HG03378 (cell line): Measurements from ENCODE around the gene FLCN.
A peak's percentile ranks its signal among the peaks of the same experiment; 100 is the strongest.
"Not testable (repeated sequence)": the region's sequence is repeated elsewhere in the genome, so short reads cannot be mapped to it uniquely, and the experiment has no call there.

Experiments used
- ATAC-seq: cut with Tn5 transposase; IDR thresholded peaks from one replicate; pipeline ENCODE4 v1.9.1; 2021; ENCODE audit warnings: mild to moderate bottlenecking, moderate library complexity; ENCODE audit not compliant: unreplicated experiment

FLCN gene

GRCh38 chr17:17188586-17188985 is 48.4 kb downstream of the FLCN start:
- no peak for ATAC-seq

DNA sequence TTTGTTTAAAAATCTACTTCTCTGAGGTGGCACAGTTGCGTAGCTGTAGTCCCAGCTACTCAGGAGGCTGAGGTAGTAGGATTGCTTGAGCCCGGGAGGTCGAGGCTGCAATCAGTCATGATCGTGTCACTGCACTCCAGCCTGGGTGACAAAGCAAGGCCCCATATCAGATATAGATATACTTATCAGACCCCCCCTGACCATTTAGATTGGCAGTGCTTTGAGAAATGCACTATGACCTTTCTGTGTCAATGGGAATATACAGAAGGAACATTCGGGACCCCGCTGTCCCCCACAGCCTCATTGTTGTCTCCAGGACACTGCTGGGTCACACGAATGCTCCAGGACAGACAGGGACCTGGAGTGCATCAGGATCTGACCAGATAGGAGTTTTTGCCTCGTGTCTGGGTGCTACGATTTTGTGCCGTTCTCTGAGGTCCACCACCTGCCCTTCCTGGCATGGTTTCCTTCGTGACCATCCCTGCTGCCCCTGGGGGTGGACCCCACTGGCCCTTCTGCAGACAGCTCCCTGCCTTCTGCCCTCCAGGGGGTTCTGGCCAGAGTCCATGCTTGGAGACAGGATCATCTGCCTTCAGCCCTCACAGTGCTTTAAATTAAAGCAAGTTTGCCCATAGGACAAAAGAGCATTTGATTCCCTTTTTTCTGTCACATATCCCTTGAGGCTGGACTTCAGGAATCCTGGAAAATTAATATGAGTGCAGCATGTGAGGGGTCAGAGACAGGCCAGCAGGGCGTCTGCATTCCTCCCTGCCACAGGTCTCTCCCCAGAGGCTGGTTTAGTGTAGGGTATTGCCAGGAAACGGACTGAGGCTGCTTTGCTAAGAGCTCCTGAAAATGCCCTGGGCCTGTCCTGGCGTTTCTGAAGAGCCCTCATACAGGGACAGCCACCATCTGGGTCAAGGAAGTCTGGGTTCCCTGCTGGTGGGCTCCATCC is 50.1 kb downstream of the FLCN start:
- ATAC-seq = no peak

- ATAC-seq = no peak
These were observed 50.9 kb downstream of the FLCN start for GRCh38 chr17:17186051-17186450.

DNA sequence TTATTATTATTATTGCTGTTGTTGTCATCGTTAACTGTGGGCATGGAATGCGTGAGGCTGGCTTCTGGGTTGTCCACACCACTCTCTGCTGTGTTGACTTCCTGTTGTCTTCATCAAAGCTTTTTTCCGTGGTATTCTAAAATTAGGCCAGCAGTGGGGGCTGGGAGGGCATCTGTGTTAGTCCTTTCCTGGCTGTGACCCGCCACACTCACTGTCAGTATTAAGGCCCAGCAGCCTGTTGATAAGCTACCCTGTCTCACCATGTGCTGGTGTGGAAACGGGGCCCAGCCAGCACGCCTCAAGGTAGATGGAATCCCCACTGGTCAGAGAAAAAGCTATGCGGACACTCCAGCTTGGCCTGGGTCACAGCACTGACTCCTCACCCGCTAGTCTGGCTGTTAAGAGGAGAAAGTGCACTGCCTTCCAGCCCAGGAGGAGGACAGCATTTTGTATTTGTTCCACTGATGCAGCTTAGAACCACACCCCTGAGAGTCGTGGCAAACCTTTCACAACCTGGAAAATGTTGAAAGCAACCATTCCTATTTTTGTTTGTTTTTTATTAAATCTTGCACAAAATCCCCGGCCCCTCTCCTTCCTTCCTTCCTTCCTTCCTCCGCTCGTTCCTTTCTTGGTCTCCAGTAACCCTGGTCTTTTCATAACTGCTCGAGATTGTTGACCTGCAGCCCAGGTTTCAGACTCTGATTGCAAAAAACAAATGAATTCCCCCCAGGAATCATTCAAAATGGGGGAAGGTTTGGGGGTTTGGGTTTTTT is 51.8 kb downstream of the FLCN start:
- ATAC-seq = not testable (repeated sequence)

GRCh38 chr17:17183744-17184143 is 53.2 kb downstream of the FLCN start:
- no peak for ATAC-seq

DNA sequence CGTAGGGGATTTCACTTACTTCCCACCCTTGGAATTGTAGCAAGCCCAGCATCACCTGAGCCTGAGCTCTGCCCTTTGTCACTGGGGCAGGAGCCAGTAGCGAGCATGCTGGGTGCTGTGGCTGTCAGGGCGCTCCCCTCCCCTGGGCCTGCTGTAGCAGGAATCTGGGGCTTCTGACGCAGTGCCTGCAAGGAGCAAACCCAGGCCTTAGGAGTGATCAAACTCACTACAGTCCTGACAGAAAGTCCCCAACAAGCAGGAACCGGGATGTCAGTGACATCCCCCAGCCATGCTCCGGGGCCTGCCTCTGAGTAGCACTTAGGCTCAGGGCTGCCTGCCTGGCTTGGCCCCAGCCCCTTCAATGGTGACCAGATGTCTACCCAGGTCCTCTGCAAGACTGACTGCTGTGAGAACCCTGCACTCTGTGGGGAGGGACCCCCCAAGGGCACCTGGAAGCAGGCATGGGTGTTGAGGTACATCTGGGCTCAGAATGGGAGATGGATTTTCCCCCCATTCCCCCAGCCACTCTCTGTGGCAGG is 54.3 kb downstream of the FLCN start:
- ATAC-seq = no peak

DNA sequence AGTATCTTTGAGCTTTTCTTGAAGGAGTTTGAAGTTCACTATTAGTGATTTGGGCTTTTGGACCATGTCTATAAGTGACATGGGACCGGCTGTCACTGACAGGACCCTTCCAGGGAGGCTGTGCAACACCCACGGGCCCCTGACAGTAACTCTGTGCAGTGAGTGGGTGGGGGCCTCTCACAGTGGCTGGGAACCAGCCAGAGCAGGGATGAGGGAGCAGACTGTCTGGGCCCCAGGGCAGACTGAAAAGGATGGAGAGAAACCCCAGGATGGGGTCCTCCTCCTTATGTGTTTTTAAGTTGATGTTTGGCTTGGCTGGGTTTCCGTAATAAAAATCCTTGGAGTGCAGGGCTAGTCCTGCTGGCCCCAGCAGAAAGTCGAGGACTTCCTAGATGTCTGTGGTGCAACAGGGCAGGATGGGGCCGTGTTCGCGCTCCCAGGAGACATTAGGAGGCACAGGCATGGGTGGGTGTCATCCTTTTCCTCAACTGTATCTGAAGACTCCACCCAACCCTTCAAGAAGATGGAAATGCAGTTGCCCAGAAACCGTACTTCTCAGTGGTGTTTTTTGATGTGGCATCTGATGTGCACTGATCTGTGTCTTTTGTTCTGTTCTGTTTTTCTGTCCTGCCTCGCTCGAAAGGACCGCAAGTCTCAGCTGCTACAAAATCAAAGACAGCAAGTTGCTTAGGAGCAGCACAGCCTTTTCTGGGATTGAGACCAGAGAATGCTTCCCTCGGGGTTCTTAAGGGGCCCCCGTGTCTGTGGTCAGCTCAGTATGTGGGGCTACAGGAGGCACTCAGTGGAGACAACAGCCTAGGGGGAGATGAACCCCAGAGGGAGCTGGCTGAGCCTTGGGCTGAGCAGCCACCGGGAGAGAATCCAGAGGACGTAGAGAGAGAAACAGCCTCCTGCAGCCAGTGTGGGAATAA is 55.0 kb downstream of the FLCN start:
- no peak for ATAC-seq

- no peak for ATAC-seq
These were observed 56.0 kb downstream of the FLCN start for GRCh38 chr17:17180741-17181525.

GRCh38 chr17:17180141-17180603 is 56.8 kb downstream of the FLCN start:
- ATAC-seq = no peak

DNA sequence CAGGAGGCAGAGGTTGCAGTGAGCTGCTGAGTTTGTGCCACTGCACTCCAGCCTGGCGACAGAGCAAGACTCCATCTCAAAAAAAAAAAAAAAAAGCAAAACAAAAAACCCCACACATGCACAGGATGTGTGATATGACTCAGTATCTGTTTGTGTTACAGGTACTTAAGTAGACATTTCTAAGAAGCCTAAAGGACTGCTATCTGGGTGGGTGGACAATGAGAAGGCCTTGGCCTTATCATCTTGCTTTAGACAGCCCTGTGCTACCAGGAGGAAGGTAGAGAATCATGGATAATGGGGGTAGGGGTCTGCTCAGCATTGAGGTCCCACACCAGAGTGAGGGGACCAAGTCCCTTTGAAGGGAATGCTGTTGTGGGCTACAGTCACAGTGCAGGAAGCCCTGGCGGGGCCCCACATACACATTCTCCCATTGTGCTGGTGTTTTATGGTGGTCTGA is 57.6 kb downstream of the FLCN start:
- peak; percentile 55 for ATAC-seq

DNA sequence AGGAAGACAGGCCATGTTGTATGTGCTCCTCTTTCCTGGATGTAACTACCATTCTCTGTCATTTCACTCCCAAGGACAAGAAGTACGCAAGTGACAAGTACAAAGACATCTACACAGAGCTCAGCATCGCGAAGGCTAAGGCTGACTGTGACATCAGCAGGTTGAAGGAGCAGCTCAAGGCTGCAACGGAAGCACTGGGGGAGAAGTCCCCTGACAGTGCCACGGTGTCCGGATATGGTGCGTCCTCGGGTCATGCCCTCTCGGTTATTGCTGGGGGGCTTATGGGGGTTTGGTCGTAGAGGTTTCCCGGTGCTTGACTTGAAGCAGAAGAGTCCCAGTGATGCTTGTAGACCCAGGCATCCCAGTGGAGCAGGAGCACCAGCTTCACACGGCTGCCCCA is 59.8 kb downstream of the FLCN start:
- ATAC-seq = no peak

DNA sequence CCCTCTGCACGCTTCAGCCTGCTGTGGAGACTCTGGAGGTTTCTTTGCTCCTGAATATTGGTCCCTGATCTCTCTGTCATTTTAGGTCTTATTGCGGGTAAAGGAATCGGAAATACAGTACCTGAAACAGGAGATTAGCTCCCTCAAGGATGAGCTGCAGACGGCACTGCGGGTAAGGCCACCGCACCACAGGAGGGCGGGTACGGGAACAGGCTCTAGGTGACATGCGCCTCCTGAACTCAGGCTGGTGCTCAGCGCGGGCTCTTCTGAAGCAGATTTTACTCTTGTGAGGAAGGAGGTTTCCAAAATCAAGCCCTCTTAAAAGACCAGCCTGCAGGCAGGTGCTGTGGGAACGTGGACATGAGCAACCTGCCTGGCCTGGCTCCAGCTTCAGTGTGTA is 60.6 kb downstream of the FLCN start:
- ATAC-seq = no peak

GRCh38 chr17:17175917-17176316 is 61.1 kb downstream of the FLCN start:
- peak; percentile 45 for ATAC-seq

DNA sequence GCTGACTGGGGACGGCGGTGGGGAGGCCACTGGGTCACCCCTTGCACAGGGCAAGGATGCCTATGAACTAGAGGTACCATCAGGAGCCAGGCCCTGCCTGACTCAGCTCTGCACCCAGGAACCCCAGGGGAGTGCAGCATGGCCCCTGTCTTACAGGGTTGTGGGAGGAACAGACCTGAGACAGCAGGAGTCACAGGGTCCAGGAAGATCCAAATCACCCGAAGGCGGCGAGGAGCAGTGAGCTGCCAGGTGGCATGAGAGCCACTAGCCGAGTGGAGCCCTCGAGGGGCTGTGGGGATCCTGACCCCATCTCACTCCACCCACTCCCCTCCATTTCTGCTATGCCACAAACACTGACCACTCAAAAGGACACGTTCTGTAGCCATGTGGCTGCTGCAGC is 61.6 kb downstream of the FLCN start:
- ATAC-seq = no peak

DNA sequence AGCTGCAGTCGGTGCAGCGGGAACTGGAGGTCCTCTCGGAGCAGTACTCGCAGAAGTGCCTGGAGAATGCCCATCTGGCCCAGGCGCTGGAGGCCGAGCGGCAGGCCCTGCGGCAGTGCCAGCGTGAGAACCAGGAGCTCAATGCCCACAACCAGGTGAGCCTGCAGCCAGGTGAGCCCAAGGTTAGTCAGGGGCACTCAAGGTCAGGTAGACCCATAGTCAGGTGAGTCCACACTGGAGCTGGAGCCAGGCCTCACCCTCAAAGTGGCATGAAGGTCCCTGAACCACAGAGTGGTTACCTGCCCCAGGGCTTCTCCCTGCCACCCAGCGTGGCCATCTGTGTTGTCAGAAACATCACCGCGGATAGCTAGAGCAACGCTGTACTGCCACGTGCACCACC is 63.0 kb downstream of the FLCN start:
- ATAC-seq = no peak

GRCh38 chr17:17172990-17173389 is 64.0 kb downstream of the FLCN start:
- ATAC-seq = no peak

DNA sequence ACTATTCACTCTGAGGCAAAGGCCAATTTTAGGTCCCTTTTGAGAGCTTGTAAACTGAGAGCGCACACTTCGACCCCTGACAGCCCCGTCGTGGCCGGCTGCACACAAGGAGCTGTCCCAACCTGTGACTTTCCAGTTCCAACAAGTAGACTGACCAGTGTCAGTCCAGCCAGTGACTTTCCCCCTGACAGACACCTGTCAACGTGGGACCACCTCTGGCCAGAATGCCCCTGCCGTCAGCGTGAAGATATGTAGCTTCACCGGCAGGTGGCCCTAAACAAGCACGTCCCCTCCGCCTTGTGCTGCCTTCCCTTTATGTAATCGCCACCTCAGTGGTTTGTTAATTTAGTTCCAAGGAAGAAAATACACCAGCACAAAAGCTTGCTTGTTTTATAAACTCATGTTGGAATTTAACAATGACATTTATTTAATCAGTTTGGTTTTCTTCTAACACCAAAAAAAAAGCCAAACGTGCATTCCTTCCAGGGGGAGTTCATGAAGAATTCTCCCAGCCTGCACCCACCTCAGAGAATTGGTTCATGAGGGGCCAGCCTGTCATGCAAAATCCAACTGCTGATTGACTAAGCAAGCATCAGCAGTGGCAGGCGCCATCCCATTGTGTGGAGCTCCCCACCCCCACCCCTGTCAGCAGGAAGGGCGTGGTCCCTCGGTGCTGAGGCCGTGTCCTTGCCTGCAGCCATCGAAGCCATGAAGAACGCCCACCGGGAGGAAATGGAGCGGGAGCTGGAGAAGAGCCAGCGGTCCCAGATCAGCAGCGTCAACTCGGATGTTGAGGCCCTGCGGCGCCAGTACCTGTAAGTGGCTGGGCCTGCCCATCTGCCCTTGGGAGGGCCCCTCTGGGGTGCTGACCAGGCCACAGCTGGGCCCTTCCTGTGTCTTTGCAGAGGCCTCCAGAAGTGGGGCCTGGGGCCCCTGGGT is 64.7 kb downstream of the FLCN start:
- no peak for ATAC-seq

DNA sequence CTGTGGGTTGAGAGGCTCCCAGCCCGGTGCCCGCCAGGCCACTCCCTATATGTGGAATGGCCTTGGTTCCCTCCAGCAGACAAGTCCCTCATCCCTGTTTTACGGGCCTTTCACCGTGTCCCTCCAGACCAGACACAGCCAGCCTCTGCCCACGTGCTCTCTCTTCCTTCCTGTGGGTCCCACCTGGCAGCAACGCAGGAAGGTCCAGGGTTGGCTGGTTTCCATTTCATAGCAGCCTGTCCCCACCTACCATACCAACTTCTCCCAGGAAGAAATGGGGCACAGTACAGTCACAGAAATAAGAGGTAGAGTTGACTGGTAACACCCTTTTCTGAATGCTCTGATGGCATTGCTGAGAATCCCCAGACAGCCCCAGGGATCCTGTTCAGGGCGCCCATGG is 65.8 kb downstream of the FLCN start:
- no peak for ATAC-seq
